Astrocyte (in vitro differentiated cells and primary cell): ENCODE results near the gene PCDHA7.
A peak's percentile ranks its signal among the peaks of the same experiment; 100 is the strongest.

Source experiments
- CTCF ChIP-seq: IDR thresholded peaks from 2 replicates; pipeline ENCODE4 v1.5.1; 2011; ENCODE audit warnings: low read depth, mild to moderate bottlenecking, inconsistent platforms, low read length, moderate library complexity; ENCODE audit not compliant: insufficient read depth
- EZH2 ChIP-seq: IDR thresholded peaks from 2 replicates; pipeline ENCODE4 v1.6.1; 2012; ENCODE audit warnings: mild to moderate bottlenecking, low read length, inconsistent platforms; ENCODE audit not compliant: insufficient read depth

GRCh38 chr5:140821375-140822280 lies 12.4 kb upstream of the PCDHA7 start, which contains the start of gene PCDHA5:
- TF ChIP-seq CTCF (peak; percentile 31), EZH2 (no peak)
